K562 (cell line): ENCODE measurements around the gene ALOXE3. TPM values are rescaled to one million over a fixed set of nuclear protein-coding genes. Genes with fewer than 3 reads are reported as not detected.

Experiments
- ATAC-seq: fragments of 200-7000 bp; cut with Tn5 transposase; 3 replicates; pipeline ENCODE4 v1.9.1; 2020; ENCODE audit warnings: moderate library complexity
- BruUV-seq: library from RNA; stranded (reverse); fragments of 400-500 nt; replicated peaks from 2 replicates; lab custom pipeline; 2021; lab: Mats Ljungman, UMichigan
- CTCF ChIA-PET: fragments of 300-600 bp; formaldehyde crosslinking; extraction: SDS; loops from one replicate; lab custom pipeline; 2021; ENCODE audit warnings: low intra/inter-chr PET ratio; lab: Yijun Ruan, JAX
- POLR2A ChIA-PET: fragments of 300-600, 350-650 bp; sonication (Branson Sonifier 250); formaldehyde crosslinking; extraction: SDS; loops from one replicate; lab custom pipeline; 2021; ENCODE audit warnings: antibody characterized with exemption, inconsistent platforms; lab: Yijun Ruan, JAX
- DNase-seq, 4 experiments: peaks; one replicate each; pipeline versions ENCODE4 v3.0.0 to v3.0.0-alpha.2; 2011 to 2018; ENCODE audit warnings: low spot score in 3 of 4, mixed read lengths in 3 of 4; ENCODE audit errors: extremely low read depth in 1 of 4
- FAIRE-seq: peaks from 2 replicates; lab custom pipeline; 2011; peaks lifted over from hg19 to GRCh38; lab: Jason Lieb, UNC
- H2AFZ ChIP-seq: 2 replicates; pipeline ENCODE4 v1.6.0; 2011; ENCODE audit warnings: low read depth, low read length, control low read depth, inconsistent platforms
- H3K27ac ChIP-seq: fragments of 200-600 bp; 3 replicates; pipeline ENCODE4 v1.8.0; 2011; ENCODE audit warnings: low read depth, mild to moderate bottlenecking, control low read depth, inconsistent platforms, low read length, moderate library complexity, mixed read lengths; ENCODE audit errors: extremely low read depth
- H3K27me3 ChIP-seq, 2 experiments: fragments of 300-600 bp in 1 of 2; 2 replicates in 1 of 2; 3 replicates in 1 of 2; pipeline versions ENCODE4 v1.6.0 to v1.8.0; 2011; ENCODE audit warnings: inconsistent platforms in 2 of 2, low read length in 2 of 2, mild to moderate bottlenecking in 1 of 2, mixed read lengths in 1 of 2, moderate library complexity in 1 of 2; ENCODE audit not compliant: control insufficient read depth in 2 of 2, insufficient read depth in 2 of 2
- H3K36me3 ChIP-seq: fragments of 300-600 bp; 3 replicates; pipeline ENCODE4 v1.8.0; 2011; ENCODE audit warnings: mild to moderate bottlenecking, low read length, inconsistent platforms; ENCODE audit not compliant: control insufficient read depth, insufficient read depth
- H3K4me1 ChIP-seq, 2 experiments: fragments of 200-600 bp in 1 of 2; replicated peaks in 1 of 2; 2 replicates in 1 of 2; 3 replicates in 1 of 2; pipeline versions ENCODE4 v1.5.1 to v1.8.0; 2011; ENCODE audit warnings: inconsistent platforms in 2 of 2, low read length in 2 of 2, mild to moderate bottlenecking in 1 of 2, mixed read lengths in 1 of 2, moderate library complexity in 1 of 2; ENCODE audit not compliant: control insufficient read depth in 2 of 2, insufficient read depth in 2 of 2
- H3K4me2 ChIP-seq: 2 replicates; pipeline ENCODE4 v1.6.1; 2011; ENCODE audit warnings: low read length, control low read depth, inconsistent platforms, mixed read lengths; ENCODE audit not compliant: insufficient read depth
- H3K4me3 ChIP-seq: fragments of 200-600 bp; sonication (generic), shearing (Covaris generic); 2 replicates; pipeline ENCODE4 v1.5.1; 2016; ENCODE audit warnings: control low read depth, inconsistent platforms
- H3K79me2 ChIP-seq: fragments of 200-600 bp; 3 replicates; pipeline ENCODE4 v1.8.0; 2011; ENCODE audit warnings: low read length, inconsistent platforms; ENCODE audit not compliant: control insufficient read depth, insufficient read depth
- H3K9ac ChIP-seq, 2 experiments: 2 replicates each; pipeline versions ENCODE4 v1.6.0 to v1.6.1; 2011; ENCODE audit warnings: low read depth in 2 of 2, low read length in 2 of 2, control low read depth in 1 of 2, inconsistent platforms in 1 of 2, mild to moderate bottlenecking in 1 of 2, mixed read lengths in 1 of 2; ENCODE audit not compliant: insufficient read depth in 1 of 2
- H3K9me1 ChIP-seq: one replicate; pipeline ENCODE4 v1.6.0; 2011; ENCODE audit warnings: inconsistent platforms, mild to moderate bottlenecking, low read length, moderate library complexity; ENCODE audit not compliant: control insufficient read depth, insufficient read depth
- H3K9me3 ChIP-seq: replicated peaks from 2 replicates; pipeline ENCODE4 v1.5.1; 2011; ENCODE audit warnings: low read depth, low read length, inconsistent platforms; ENCODE audit not compliant: control insufficient read depth, insufficient read depth
- H4K20me1 ChIP-seq: replicated peaks from 2 replicates; pipeline ENCODE4 v1.6.1; 2011; ENCODE audit warnings: low read length, inconsistent platforms, mixed read lengths; ENCODE audit not compliant: control insufficient read depth, insufficient read depth
- BRF1 ChIP-seq: IDR thresholded peaks from 3 replicates; pipeline ENCODE4 v1.6.1; 2011; ENCODE audit warnings: borderline replicate concordance, mild to moderate bottlenecking; ENCODE audit not compliant: insufficient read length; ENCODE audit errors: extremely low read depth
- ERF ChIP-seq: fragments of 450-650 bp; formaldehyde crosslinking; IDR thresholded peaks from 2 replicates; pipeline ENCODE4 v1.4.0; 2020; ENCODE audit warnings: mild to moderate bottlenecking, mixed read lengths
- FOXA1 ChIP-seq: fragments of 450-650 bp; IDR thresholded peaks from 2 replicates; pipeline ENCODE4 v1.6.1; 2016; ENCODE audit warnings: mild to moderate bottlenecking, borderline replicate concordance
- HINFP ChIP-seq: fragments of 450-650 bp; conservative IDR thresholded peaks from 2 replicates; pipeline ENCODE4 v1.6.1; 2016; ENCODE audit warnings: missing genetic modification characterization, low read depth, mild to moderate bottlenecking, control low read depth, missing compliant biosample characterization
- HNRNPUL1 ChIP-seq: fragments of 200-400 bp; formaldehyde crosslinking; IDR thresholded peaks from 2 replicates; pipeline ENCODE4 v1.6.1; 2017; ENCODE audit warnings: low read length
- KDM1A ChIP-seq, 2 experiments: fragments of 450-650 bp; IDR thresholded peaks; 2 replicates each; pipeline ENCODE4 v1.6.1; 2016; ENCODE audit warnings: mild to moderate bottlenecking in 2 of 2
- MCM3 ChIP-seq: fragments of 450-650 bp; IDR thresholded peaks from 2 replicates; pipeline ENCODE4 v1.6.1; 2016
- MEIS2 ChIP-seq: fragments of 450-650 bp; IDR thresholded peaks from 2 replicates; pipeline ENCODE4 v1.6.1; 2014; ENCODE audit warnings: mild to moderate bottlenecking; ENCODE audit not compliant: partially characterized antibody
- NFE2 ChIP-seq: IDR thresholded peaks from 2 replicates; pipeline ENCODE4 v1.6.1; 2014; ENCODE audit warnings: antibody characterized with exemption, low read depth
- SRSF1 ChIP-seq: fragments of 200-400 bp; formaldehyde crosslinking; IDR thresholded peaks from 2 replicates; pipeline ENCODE4 v1.6.1; 2017; ENCODE audit warnings: mild to moderate bottlenecking, low read depth, low read length, moderate library complexity
- SRSF9 ChIP-seq: fragments of 200-400 bp; formaldehyde crosslinking; IDR thresholded peaks from 2 replicates; pipeline ENCODE4 v1.6.1; 2017; ENCODE audit warnings: low read depth, low read length, borderline replicate concordance
- THRA ChIP-seq: fragments of 450-650 bp; IDR thresholded peaks from 2 replicates; pipeline ENCODE4 v1.6.1; 2017; ENCODE audit warnings: mild to moderate bottlenecking, moderate library complexity
- TSC22D4 ChIP-seq: fragments of 450-650 bp; IDR thresholded peaks from 2 replicates; pipeline ENCODE4 v1.6.1; 2016; ENCODE audit warnings: missing genetic modification characterization, missing biosample characterization, control low read depth
- YY1 ChIP-seq, 3 experiments: IDR thresholded peaks; 2 replicates each; pipeline ENCODE4 v1.6.1; 2011; ENCODE audit warnings: low read length in 2 of 3, mild to moderate bottlenecking in 2 of 3, moderate library complexity in 2 of 3, borderline replicate concordance in 1 of 3, control low read depth in 1 of 3, low read depth in 1 of 3; ENCODE audit not compliant: insufficient read depth in 3 of 3, insufficient replicate concordance in 2 of 3, control insufficient read depth in 1 of 3, insufficient read length in 1 of 3; ENCODE audit errors: extremely low read depth in 1 of 3
- ZNF133 ChIP-seq: fragments of 250-450 bp; sonication (Bioruptor Pico); IDR thresholded peaks from 2 replicates; pipeline ENCODE4 v1.4.0; 2020; ENCODE audit warnings: mild to moderate bottlenecking
- WGBS: fragments of 100-300 bp; shearing (Covaris generic); methylation state at CpG from one replicate; pipeline ENCODE4 v1.1.6; 2016; ENCODE audit warnings: low coverage, mixed read lengths; ENCODE audit not compliant: insufficient coverage; ENCODE audit errors: missing lambda C conversion rate; 5-methylcytosine and 5-hydroxymethylcytosine counted together
- in situ Hi-C: fragments of 300-500 bp; cut with MboI; formaldehyde crosslinking; loops from 4 replicates; pipeline ENCODE4 v1.15.0; 2018; ENCODE audit warnings: inconsistent platforms, mixed read lengths
- intact Hi-C: fragments of 100-400 bp; cut with micrococcal nuclease; formaldehyde crosslinking; loops from 2 replicates; pipeline ENCODE4 v1.14.2; 2022
- polyA plus RNA-seq, 8 experiments: library from polyadenylated mRNA; depleted of rRNA in 4 of 8; stranded (reverse) in 5 of 8; unstranded in 3 of 8; fragments of >200 nt; fragmentation: Nextera tagmentation in 2 of 8; fragmentation: Illumina TruSeq in 1 of 8; extraction: Ambion mirVana in 2 of 8; extraction: Trizol in 1 of 8; gene quantifications; 2 replicates each; pipeline versions ENCODE4 v1.2.1 to v1.2.3, GENCODE V29; 2011 to 2014; ENCODE audit warnings: inconsistent platforms in 1 of 8, missing spikeins in 1 of 8
- total RNA-seq, 7 experiments: library from RNA; depleted of rRNA in 6 of 7; stranded (reverse); fragments of >200 nt in 6 of 7; fragmentation: Illumina TruSeq in 2 of 7; extraction: Trizol in 2 of 7; gene quantifications; 2 replicates each; pipeline versions ENCODE4 v1.2.1 to v1.2.3, GENCODE V29; 2011 to 2021; ENCODE audit warnings: low replicate concordance in 1 of 7
- TF ChIP-seq, protein P1 (sequence below): sonication (generic); formaldehyde crosslinking; IDR thresholded peaks from 2 replicates; pipeline ENCODE4 v1.8.1; 2022; ENCODE audit warnings: missing genetic modification reagents
- TF ChIP-seq, protein P2 (sequence below): sonication (generic); formaldehyde crosslinking; IDR thresholded peaks from 2 replicates; pipeline ENCODE4 v1.8.0; 2022; ENCODE audit warnings: mild to moderate bottlenecking, missing genetic modification reagents, borderline replicate concordance

The ALOXE3 gene
- total and polyA plus RNA-seq, 9 of the 15 experiments (the other 6 are each of a cell fraction or from before 2014, with no cell fraction given), result 0.04 TPM; not detected in 8

DNA sequence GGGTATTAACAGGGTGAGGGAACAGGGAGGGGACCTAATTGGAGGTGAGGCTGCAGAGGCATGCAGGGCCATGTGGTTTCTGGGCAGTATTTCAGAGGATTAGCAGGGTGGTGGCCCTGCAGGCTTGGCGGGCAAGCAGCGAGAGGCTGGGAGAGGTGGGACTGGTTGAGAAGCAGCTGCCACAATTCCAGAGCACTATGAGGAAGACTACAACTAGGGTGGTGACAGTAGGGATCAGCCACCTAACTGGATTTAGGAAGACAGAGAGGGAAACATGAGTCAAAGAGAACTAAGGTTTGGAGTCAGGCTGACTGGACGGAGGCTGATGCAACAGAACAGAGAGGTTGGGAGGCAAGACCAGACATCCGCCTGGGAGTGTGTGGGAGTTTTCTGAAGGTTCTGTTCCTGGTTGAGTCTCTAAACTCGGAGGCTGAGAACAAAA lies 12.3 kb downstream of the ALOXE3 start:
- Histone ChIP-seq H3K9me1 (no peaks in the 10 kb centered on the region), H3K9me3 (no peaks in the 10 kb centered on the region), H3K79me2 (no peaks in the 10 kb centered on the region), H2AFZ (peak overlapping the region; percentile 85), H4K20me1 (no peaks in the 10 kb centered on the region), H3K27ac (no peak overlapping the region; the same call in 2 of the 3 replicates), H3K9ac (peak overlapping the region; percentile 20 to 58; a peak in 2 of 4 replicates), H3K27me3 (no peaks in the 10 kb centered on the region), H3K36me3 (no peaks in the 10 kb centered on the region), H3K4me2 (peak overlapping the region; percentile 24; the same call in 1 of the 2 replicates), H3K4me3 (no peak overlapping the region), H3K4me1 (peaks cover 10 to 19% of the 10 kb centered on the region in 2 experiments; a peak in 4 of 5 replicates)
- WGBS, result 22% methylated on average over 5 of the region's 5 CpGs
- DNase-seq (peak in 3 of 4 experiments; percentile 22 to 50 (median 30)), ATAC-seq (peak; percentile 80), FAIRE-seq (peak; percentile 86)
- no TSS peak for BruUV-seq
- ChIA-PET CTCF (interaction anchor here (0.6 kb wide), 1 partner anchor 35 kb away, joined by 3 read pairs; no protein-coding TSS in a partner anchor), POLR2A (no interaction called here)
- in situ Hi-C loops (no loop called here), intact Hi-C loops (no loop called here)
- TF ChIP-seq FOXA1 (no peak), BRF1 (no peak), MEIS2 (no peak), SRSF9 (no peak), MCM3 (no peak), KDM1A (IDR thresholded peaks at IDR 0.05) (no peak), ZNF133 (CRISPR knock-in tag) (no peak), TSC22D4 (tag) (no peak), HNRNPUL1 (no peak), ERF (CRISPR knock-in tag) (no peak), YY1 (IDR thresholded peaks at IDR 0.05; ENCODE audit: borderline replicate concordance in 1 of 3, control insufficient read depth in 1 of 3, extremely low read depth in 1 of 3, insufficient read depth in 3 of 3, insufficient read length in 1 of 3, insufficient replicate concordance in 2 of 3, low read depth in 1 of 3, low read length in 2 of 3) (no peak), SRSF1 (no peak), NFE2 (no peak), HINFP (tag) (no peak), THRA (no peak)
- TF ChIP-seq, protein P1, sequence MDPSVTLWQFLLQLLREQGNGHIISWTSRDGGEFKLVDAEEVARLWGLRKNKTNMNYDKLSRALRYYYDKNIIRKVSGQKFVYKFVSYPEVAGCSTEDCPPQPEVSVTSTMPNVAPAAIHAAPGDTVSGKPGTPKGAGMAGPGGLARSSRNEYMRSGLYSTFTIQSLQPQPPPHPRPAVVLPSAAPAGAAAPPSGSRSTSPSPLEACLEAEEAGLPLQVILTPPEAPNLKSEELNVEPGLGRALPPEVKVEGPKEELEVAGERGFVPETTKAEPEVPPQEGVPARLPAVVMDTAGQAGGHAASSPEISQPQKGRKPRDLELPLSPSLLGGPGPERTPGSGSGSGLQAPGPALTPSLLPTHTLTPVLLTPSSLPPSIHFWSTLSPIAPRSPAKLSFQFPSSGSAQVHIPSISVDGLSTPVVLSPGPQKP (CRISPR knock-in tag), result no peak
- TF ChIP-seq, protein P2, sequence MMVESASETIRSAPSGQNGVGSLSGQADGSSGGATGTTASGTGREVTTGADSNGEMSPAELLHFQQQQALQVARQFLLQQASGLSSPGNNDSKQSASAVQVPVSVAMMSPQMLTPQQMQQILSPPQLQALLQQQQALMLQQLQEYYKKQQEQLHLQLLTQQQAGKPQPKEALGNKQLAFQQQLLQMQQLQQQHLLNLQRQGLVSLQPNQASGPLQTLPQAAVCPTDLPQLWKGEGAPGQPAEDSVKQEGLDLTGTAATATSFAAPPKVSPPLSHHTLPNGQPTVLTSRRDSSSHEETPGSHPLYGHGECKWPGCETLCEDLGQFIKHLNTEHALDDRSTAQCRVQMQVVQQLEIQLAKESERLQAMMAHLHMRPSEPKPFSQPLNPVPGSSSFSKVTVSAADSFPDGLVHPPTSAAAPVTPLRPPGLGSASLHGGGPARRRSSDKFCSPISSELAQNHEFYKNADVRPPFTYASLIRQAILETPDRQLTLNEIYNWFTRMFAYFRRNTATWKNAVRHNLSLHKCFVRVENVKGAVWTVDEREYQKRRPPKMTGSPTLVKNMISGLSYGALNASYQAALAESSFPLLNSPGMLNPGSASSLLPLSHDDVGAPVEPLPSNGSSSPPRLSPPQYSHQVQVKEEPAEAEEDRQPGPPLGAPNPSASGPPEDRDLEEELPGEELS (CRISPR knock-in tag), result no peak
